HepG2 (cell line): ENCODE data around the gene EDEM3. TPM values are rescaled to one million over a fixed set of nuclear protein-coding genes. Genes with fewer than 3 reads are reported as not detected.

ENCODE experiments used
- ASH2L ChIP-seq: fragments of 300-600, 200-600 bp; sonication (generic); IDR thresholded peaks from 2 replicates; pipeline ENCODE4 v1.7.0; 2017; ENCODE audit warnings: low read depth, mild to moderate bottlenecking, moderate library complexity, mixed read lengths, low read length; ENCODE audit not compliant: insufficient read length
- ATF4 ChIP-seq, 2 experiments: fragments of 450-650 bp in 1 of 2; sonication (generic) in 1 of 2; formaldehyde crosslinking; IDR thresholded peaks; 2 replicates each; pipeline versions ENCODE4 v1.5.0 to v1.8.0; 2020 to 2022; ENCODE audit warnings: mild to moderate bottlenecking in 1 of 2, missing genetic modification reagents in 1 of 2
- ATF7 ChIP-seq, 2 experiments: fragments of 450-650 bp in 1 of 2; sonication (generic) in 1 of 2; formaldehyde crosslinking in 1 of 2; IDR thresholded peaks; 2 replicates each; pipeline versions ENCODE4 v1.4.0 to v1.6.1; 2016 to 2020; ENCODE audit warnings: antibody characterized with exemption in 1 of 2, mild to moderate bottlenecking in 1 of 2, missing genetic modification reagents in 1 of 2
- CREM ChIP-seq, 2 experiments: sonication (generic) in 1 of 2; formaldehyde crosslinking in 1 of 2; IDR thresholded peaks; 2 replicates each; pipeline versions ENCODE4 v1.4.0 to v1.6.1; 2016 to 2020; ENCODE audit warnings: antibody characterized with exemption in 1 of 2, mild to moderate bottlenecking in 1 of 2, missing genetic modification reagents in 1 of 2
- FOXA1 ChIP-seq, 2 experiments: fragments of 450-650 bp in 1 of 2; sonication (generic) in 1 of 2; formaldehyde crosslinking in 1 of 2; IDR thresholded peaks; 2 replicates each; pipeline versions ENCODE4 v1.4.0 to v1.6.1; 2016 to 2020; ENCODE audit warnings: missing genetic modification reagents in 1 of 2
- HMGXB4 ChIP-seq, 2 experiments: sonication (generic) in 1 of 2; formaldehyde crosslinking in 1 of 2; IDR thresholded peaks; 2 replicates each; pipeline versions ENCODE4 v1.4.0 to v1.6.1; 2018 to 2020; ENCODE audit warnings: missing genetic modification reagents in 2 of 2, borderline replicate concordance in 1 of 2, low read depth in 1 of 2, mild to moderate bottlenecking in 1 of 2, missing biosample characterization in 1 of 2
- HOXA3 ChIP-seq: sonication (generic); formaldehyde crosslinking; IDR thresholded peaks from 2 replicates; pipeline ENCODE4 v1.5.0; 2020; ENCODE audit warnings: missing genetic modification reagents
- HOXA5 ChIP-seq: sonication (generic); formaldehyde crosslinking; IDR thresholded peaks from 2 replicates; pipeline ENCODE4 v1.4.0; 2020; ENCODE audit warnings: missing genetic modification reagents
- IRX3 ChIP-seq: sonication (generic); formaldehyde crosslinking; IDR thresholded peaks from 2 replicates; pipeline ENCODE4 v1.8.1; 2023; ENCODE audit warnings: mild to moderate bottlenecking, low read depth, missing genetic modification reagents, borderline replicate concordance
- MATR3 ChIP-seq: sonication (generic); formaldehyde crosslinking; IDR thresholded peaks from 2 replicates; pipeline ENCODE4 v1.4.0; 2020; ENCODE audit warnings: missing genetic modification reagents
- MEIS2 ChIP-seq: sonication (generic); formaldehyde crosslinking; IDR thresholded peaks from 2 replicates; pipeline ENCODE4 v1.9.0; 2021; ENCODE audit warnings: mild to moderate bottlenecking, missing genetic modification reagents
- PCBP2 ChIP-seq: fragments of 200-400 bp; formaldehyde crosslinking; optimal IDR thresholded peaks from 2 replicates; pipeline ENCODE3; 2018; ENCODE audit warnings: low read length, low read depth; ENCODE audit not compliant: poor library complexity, severe bottlenecking
- PHF20 ChIP-seq: sonication (generic); formaldehyde crosslinking; IDR thresholded peaks from 2 replicates; pipeline ENCODE4 v1.5.0; 2020; ENCODE audit warnings: mild to moderate bottlenecking, missing genetic modification reagents
- PLSCR1 ChIP-seq: sonication (generic); formaldehyde crosslinking; IDR thresholded peaks from 2 replicates; pipeline ENCODE4 v1.5.0; 2020; ENCODE audit warnings: missing genetic modification reagents, mild to moderate bottlenecking, borderline replicate concordance
- POLR2A ChIP-seq, 2 experiments: IDR thresholded peaks; 2 replicates each; pipeline ENCODE4 v1.6.1; 2011; ENCODE audit warnings: low read depth in 2 of 2, low read length in 2 of 2, mild to moderate bottlenecking in 1 of 2, moderate library complexity in 1 of 2; ENCODE audit not compliant: insufficient read depth in 1 of 2
- RBM22 ChIP-seq: fragments of 200-400 bp; formaldehyde crosslinking; optimal IDR thresholded peaks from 2 replicates; pipeline ENCODE3; 2017; ENCODE audit warnings: mild to moderate bottlenecking, low read length, moderate library complexity
- SALL1 ChIP-seq: sonication (generic); formaldehyde crosslinking; IDR thresholded peaks from 2 replicates; pipeline ENCODE4 v1.8.0; 2022; ENCODE audit warnings: mild to moderate bottlenecking, missing genetic modification reagents
- SMAD1 ChIP-seq: sonication (generic); formaldehyde crosslinking; IDR thresholded peaks from 2 replicates; pipeline ENCODE4 v1.4.0; 2020; ENCODE audit warnings: missing genetic modification reagents, low read depth, mild to moderate bottlenecking, borderline replicate concordance
- SMAD3 ChIP-seq: sonication (generic); formaldehyde crosslinking; IDR thresholded peaks from 2 replicates; pipeline ENCODE4 v1.4.0; 2020; ENCODE audit warnings: missing genetic modification reagents
- TEAD2 ChIP-seq: sonication (generic); formaldehyde crosslinking; IDR thresholded peaks from 2 replicates; pipeline ENCODE4 v1.9.0; 2021; ENCODE audit warnings: missing genetic modification reagents
- ZNF12 ChIP-seq: sonication (generic); formaldehyde crosslinking; IDR thresholded peaks from 2 replicates; pipeline ENCODE4 v1.5.0; 2020; ENCODE audit warnings: missing genetic modification reagents
- ZNF292 ChIP-seq: sonication (generic); formaldehyde crosslinking; IDR thresholded peaks from 2 replicates; pipeline ENCODE4 v1.8.1; 2022; ENCODE audit warnings: mild to moderate bottlenecking, low read depth, missing genetic modification reagents, borderline replicate concordance
- ZNF431 ChIP-seq: sonication (generic); formaldehyde crosslinking; IDR thresholded peaks from 2 replicates; pipeline ENCODE4 v1.9.0; 2022; ENCODE audit warnings: missing genetic modification reagents, low read depth, mild to moderate bottlenecking, borderline replicate concordance
- ZNF790 ChIP-seq: sonication (generic); formaldehyde crosslinking; IDR thresholded peaks from 2 replicates; pipeline ENCODE4 v1.8.0; 2022; ENCODE audit warnings: missing genetic modification reagents, mild to moderate bottlenecking, borderline replicate concordance
- ZNF816 ChIP-seq: sonication (generic); formaldehyde crosslinking; IDR thresholded peaks from 2 replicates; pipeline ENCODE4 v1.8.0; 2022; ENCODE audit warnings: missing genetic modification reagents, mild to moderate bottlenecking, borderline replicate concordance
- polyA plus RNA-seq, 8 experiments: library from polyadenylated mRNA; depleted of rRNA in 3 of 8; stranded (reverse) in 7 of 8; unstranded in 1 of 8; fragments of >200 nt; fragmentation: Illumina TruSeq in 4 of 8; extraction: Trizol in 4 of 8; gene quantifications; 2 replicates each; pipeline versions ENCODE4 v1.2.1 to v1.2.3, GENCODE V29; 2011 to 2016; ENCODE audit warnings: low read depth in 4 of 8, missing spikeins in 1 of 8, mixed read lengths in 1 of 8; ENCODE audit not compliant: insufficient read depth in 1 of 8
- total RNA-seq, 5 experiments: library from RNA; depleted of rRNA; stranded (reverse); fragments of >200 nt; fragmentation: Illumina TruSeq; extraction: Trizol; gene quantifications; 2 replicates each; pipeline ENCODE4 v1.2.3, GENCODE V29; 2016; ENCODE audit warnings: low read depth in 1 of 5

The EDEM3 gene
- total and polyA plus RNA-seq, 2 of the 13 experiments (the other 11 are each of a cell fraction or from before 2014, with no cell fraction given): 13.1 to 18.2 TPM

- TF ChIP-seq ZNF292 (CRISPR knock-in tag): peak; percentile 31; the same call in 1 of the 2 replicates
- no peak for TF ChIP-seq ATF4 (CRISPR knock-in tag; IDR thresholded peaks at IDR 0.05)
- TF ChIP-seq HOXA5: no peak
- TF ChIP-seq SMAD3 (CRISPR knock-in tag): no peak
- TF ChIP-seq PLSCR1: 0 out of 2 replicates have a peak, but pooled peaks have one; percentile 58
- TF ChIP-seq FOXA1 (IDR thresholded peaks at IDR 0.05): no peak
- peak; percentile 11; the same call in 1 of the 2 replicates for TF ChIP-seq FOXA1 (CRISPR knock-in tag; IDR thresholded peaks at IDR 0.05)
- TF ChIP-seq ASH2L: peak; percentile 74
- no peak for TF ChIP-seq MATR3 (CRISPR knock-in tag)
- no peak for TF ChIP-seq PCBP2
- TF ChIP-seq IRX3 (CRISPR knock-in tag): 0 out of 2 replicates have a peak, but pooled peaks have one; percentile 61
- no peak for TF ChIP-seq RBM22
- TF ChIP-seq SMAD1: 0 out of 2 replicates have a peak, but pooled peaks have one; percentile 47
- peak in 1 of 2 experiments; percentile 30; a peak in 1 of 4 replicates for TF ChIP-seq POLR2A (IDR thresholded peaks at IDR 0.05; ENCODE audit: insufficient read depth in 1 of 2, low read depth in 2 of 2, low read length in 2 of 2)
- no peak for TF ChIP-seq SALL1
- 0 out of 2 replicates have a peak, but pooled peaks have one; percentile 26 for TF ChIP-seq CREM (IDR thresholded peaks at IDR 0.05)
- no peak for TF ChIP-seq CREM (CRISPR knock-in tag; IDR thresholded peaks at IDR 0.05)
- peak; percentile 19; the same call in 1 of the 2 replicates for TF ChIP-seq ZNF790 (CRISPR knock-in tag)
- peak; percentile 27 for TF ChIP-seq PHF20 (CRISPR knock-in tag)
- TF ChIP-seq ATF7 (IDR thresholded peaks at IDR 0.05): no peak
- no peak for TF ChIP-seq ATF7 (CRISPR knock-in tag; IDR thresholded peaks at IDR 0.05)
- TF ChIP-seq MEIS2 (CRISPR knock-in tag): peak; percentile 21
- no peak for TF ChIP-seq ZNF816
- peak; percentile 17; the same call in 1 of the 2 replicates for TF ChIP-seq HOXA3 (CRISPR knock-in tag)
- peak in 1 of 2 experiments; percentile 71; a peak in 2 of 4 replicates for TF ChIP-seq HMGXB4 (CRISPR knock-in tag; IDR thresholded peaks at IDR 0.05; ENCODE audit: borderline replicate concordance in 1 of 2, low read depth in 1 of 2)
- no peak for TF ChIP-seq TEAD2 (CRISPR knock-in tag)
- TF ChIP-seq ZNF431 (CRISPR knock-in tag): no peak
- TF ChIP-seq ZNF12 (CRISPR knock-in tag): peak; percentile 50; the same call in 1 of the 2 replicates
Observed at GRCh38 chr1:184753608-184754475, 816 bp downstream of the EDEM3 start (continued).
